Measurements from ENCODE around the gene PARN. TPM values are rescaled to one million over a fixed set of nuclear protein-coding genes. Genes with fewer than 3 reads are reported as not detected.

Gene PARN
- polyA plus RNA-seq, 1 donor from 2014 or later = 22.3 TPM

DNA sequence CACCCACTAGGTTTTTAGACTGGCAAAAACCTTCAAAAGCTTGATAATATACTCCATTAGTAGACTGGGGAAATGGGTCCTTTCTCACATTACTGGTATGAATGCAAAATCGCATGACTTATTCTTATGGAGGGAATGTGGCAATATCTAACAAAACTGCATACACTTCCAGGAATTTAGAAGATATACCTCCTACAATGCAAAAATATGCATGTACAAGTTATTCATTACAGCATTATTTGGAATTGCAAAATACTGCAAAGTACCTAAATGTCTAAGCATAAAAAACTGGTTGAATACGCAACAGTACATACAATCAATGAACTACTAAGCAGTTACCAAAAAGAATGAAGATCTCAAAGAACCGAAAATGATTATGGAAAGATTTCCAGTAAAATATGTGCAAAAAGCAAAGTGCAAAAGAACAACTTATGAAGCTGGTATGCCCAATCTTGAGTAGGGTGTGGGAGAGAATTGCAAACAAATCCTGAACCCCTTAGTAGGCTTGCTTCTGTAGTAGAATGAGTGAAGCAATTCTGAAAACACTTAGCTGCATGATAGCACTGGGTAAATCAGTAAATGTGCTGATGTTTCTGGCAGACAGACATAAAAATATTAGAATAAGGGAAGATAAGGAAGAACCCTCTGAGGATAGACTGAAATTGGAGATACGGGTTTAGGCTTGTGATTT, 180.1 kb downstream of the PARN start:
- H3K27me3 ChIP-seq (ENCODE audit: insufficient read depth, low read depth, low read length) = no peaks in the 10 kb centered on the region
- no peaks in the 10 kb centered on the region for H3K79me2 ChIP-seq (replicated peaks; ENCODE audit: insufficient read depth, low read length)
- no peaks in the 10 kb centered on the region for H3K9me3 ChIP-seq (ENCODE audit: low read length)
- H3F3A ChIP-seq (ENCODE audit: insufficient read depth, low read length, poor library complexity, severe bottlenecking) = no peaks in the 10 kb centered on the region
- no peaks in the 10 kb centered on the region for H3K9me2 ChIP-seq (ENCODE audit: insufficient read depth, low read length)
- no peak overlapping the region for H3K4me3 ChIP-seq (ENCODE audit: low read length)
- H3K27ac ChIP-seq (ENCODE audit: low read length) = no peak overlapping the region
- no peak overlapping the region for H2AFZ ChIP-seq (ENCODE audit: low read depth, low read length)
- H3K36me3 ChIP-seq (ENCODE audit: insufficient read depth, low read length) = no peaks in the 10 kb centered on the region
- no peak overlapping the region for H3K9ac ChIP-seq (ENCODE audit: low read length)
- no peak overlapping the region for H3K4me2 ChIP-seq (ENCODE audit: low read length)
- no peak for TF ChIP-seq EZH2 (IDR thresholded peaks at IDR 0.05; ENCODE audit: borderline replicate concordance, insufficient read depth, low read length, poor library complexity, severe bottlenecking)
- TF ChIP-seq, protein P1, sequence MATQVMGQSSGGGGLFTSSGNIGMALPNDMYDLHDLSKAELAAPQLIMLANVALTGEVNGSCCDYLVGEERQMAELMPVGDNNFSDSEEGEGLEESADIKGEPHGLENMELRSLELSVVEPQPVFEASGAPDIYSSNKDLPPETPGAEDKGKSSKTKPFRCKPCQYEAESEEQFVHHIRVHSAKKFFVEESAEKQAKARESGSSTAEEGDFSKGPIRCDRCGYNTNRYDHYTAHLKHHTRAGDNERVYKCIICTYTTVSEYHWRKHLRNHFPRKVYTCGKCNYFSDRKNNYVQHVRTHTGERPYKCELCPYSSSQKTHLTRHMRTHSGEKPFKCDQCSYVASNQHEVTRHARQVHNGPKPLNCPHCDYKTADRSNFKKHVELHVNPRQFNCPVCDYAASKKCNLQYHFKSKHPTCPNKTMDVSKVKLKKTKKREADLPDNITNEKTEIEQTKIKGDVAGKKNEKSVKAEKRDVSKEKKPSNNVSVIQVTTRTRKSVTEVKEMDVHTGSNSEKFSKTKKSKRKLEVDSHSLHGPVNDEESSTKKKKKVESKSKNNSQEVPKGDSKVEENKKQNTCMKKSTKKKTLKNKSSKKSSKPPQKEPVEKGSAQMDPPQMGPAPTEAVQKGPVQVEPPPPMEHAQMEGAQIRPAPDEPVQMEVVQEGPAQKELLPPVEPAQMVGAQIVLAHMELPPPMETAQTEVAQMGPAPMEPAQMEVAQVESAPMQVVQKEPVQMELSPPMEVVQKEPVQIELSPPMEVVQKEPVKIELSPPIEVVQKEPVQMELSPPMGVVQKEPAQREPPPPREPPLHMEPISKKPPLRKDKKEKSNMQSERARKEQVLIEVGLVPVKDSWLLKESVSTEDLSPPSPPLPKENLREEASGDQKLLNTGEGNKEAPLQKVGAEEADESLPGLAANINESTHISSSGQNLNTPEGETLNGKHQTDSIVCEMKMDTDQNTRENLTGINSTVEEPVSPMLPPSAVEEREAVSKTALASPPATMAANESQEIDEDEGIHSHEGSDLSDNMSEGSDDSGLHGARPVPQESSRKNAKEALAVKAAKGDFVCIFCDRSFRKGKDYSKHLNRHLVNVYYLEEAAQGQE (IDR thresholded peaks at IDR 0.05; ENCODE audit: borderline replicate concordance) = no peak
- TF ChIP-seq TAF1 (IDR thresholded peaks at IDR 0.05; ENCODE audit: low read depth) = no peak
- TF ChIP-seq MXI1 (conservative IDR thresholded peaks at IDR 0.05; ENCODE audit: poor library complexity, severe bottlenecking) = no peak
- no peak for TF ChIP-seq SMC3 (conservative IDR thresholded peaks at IDR 0.05; ENCODE audit: poor library complexity)
- no peak for TF ChIP-seq EP300 (conservative IDR thresholded peaks at IDR 0.05; ENCODE audit: poor library complexity, severe bottlenecking)
- TF ChIP-seq, protein P2, sequence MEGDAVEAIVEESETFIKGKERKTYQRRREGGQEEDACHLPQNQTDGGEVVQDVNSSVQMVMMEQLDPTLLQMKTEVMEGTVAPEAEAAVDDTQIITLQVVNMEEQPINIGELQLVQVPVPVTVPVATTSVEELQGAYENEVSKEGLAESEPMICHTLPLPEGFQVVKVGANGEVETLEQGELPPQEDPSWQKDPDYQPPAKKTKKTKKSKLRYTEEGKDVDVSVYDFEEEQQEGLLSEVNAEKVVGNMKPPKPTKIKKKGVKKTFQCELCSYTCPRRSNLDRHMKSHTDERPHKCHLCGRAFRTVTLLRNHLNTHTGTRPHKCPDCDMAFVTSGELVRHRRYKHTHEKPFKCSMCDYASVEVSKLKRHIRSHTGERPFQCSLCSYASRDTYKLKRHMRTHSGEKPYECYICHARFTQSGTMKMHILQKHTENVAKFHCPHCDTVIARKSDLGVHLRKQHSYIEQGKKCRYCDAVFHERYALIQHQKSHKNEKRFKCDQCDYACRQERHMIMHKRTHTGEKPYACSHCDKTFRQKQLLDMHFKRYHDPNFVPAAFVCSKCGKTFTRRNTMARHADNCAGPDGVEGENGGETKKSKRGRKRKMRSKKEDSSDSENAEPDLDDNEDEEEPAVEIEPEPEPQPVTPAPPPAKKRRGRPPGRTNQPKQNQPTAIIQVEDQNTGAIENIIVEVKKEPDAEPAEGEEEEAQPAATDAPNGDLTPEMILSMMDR (IDR thresholded peaks at IDR 0.05; ENCODE audit: poor library complexity, severe bottlenecking) = no peak
- TF ChIP-seq POLR2AphosphoS5 (IDR thresholded peaks at IDR 0.05) = no peak
- TF ChIP-seq RAD21 (conservative IDR thresholded peaks at IDR 0.05) = no peak
- no peaks in the 10 kb centered on the region for H4K20me1 ChIP-seq (ENCODE audit: insufficient read depth)

DNA sequence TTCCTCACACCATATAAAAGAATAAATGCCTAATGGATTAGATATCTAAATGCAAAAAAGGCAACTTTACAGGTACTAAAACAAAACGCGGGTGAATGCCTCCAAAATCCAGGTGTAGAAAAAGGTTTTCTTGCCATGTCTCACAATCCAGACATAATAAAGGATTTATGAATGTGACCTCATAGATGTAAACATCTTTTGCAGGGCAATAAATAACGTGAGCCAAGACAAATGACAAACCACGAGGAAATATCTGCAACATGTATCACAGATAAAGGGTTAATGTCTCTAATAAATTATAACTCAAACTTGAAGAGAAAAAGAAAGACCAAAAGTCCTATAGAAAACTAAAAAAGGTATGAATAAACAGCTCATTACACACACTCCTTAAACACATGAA, 180.7 kb downstream of the PARN start:
- Histone ChIP-seq H3K9me3 (ENCODE audit: low read length) (no peaks in the 10 kb centered on the region), H4K20me1 (ENCODE audit: insufficient read depth) (no peaks in the 10 kb centered on the region), H3K36me3 (ENCODE audit: insufficient read depth, low read length) (no peaks in the 10 kb centered on the region), H2AFZ (ENCODE audit: low read depth, low read length) (no peak overlapping the region), H3K27ac (ENCODE audit: low read length) (no peak overlapping the region), H3K27me3 (ENCODE audit: insufficient read depth, low read depth, low read length) (no peaks in the 10 kb centered on the region), H3K9ac (ENCODE audit: low read length) (no peak overlapping the region), H3K79me2 (replicated peaks; ENCODE audit: insufficient read depth, low read length) (no peaks in the 10 kb centered on the region), H3K4me3 (ENCODE audit: low read length) (no peak overlapping the region), H3F3A (ENCODE audit: insufficient read depth, low read length, poor library complexity, severe bottlenecking) (no peaks in the 10 kb centered on the region), H3K9me2 (ENCODE audit: insufficient read depth, low read length) (no peaks in the 10 kb centered on the region), H3K4me2 (ENCODE audit: low read length) (no peak overlapping the region)
- TF ChIP-seq, protein P1 (IDR thresholded peaks at IDR 0.05; ENCODE audit: borderline replicate concordance) = no peak
- TF ChIP-seq EP300 (conservative IDR thresholded peaks at IDR 0.05; ENCODE audit: poor library complexity, severe bottlenecking) (no peak), TAF1 (IDR thresholded peaks at IDR 0.05; ENCODE audit: low read depth) (no peak), MXI1 (conservative IDR thresholded peaks at IDR 0.05; ENCODE audit: poor library complexity, severe bottlenecking) (no peak), POLR2AphosphoS5 (IDR thresholded peaks at IDR 0.05) (no peak), RAD21 (conservative IDR thresholded peaks at IDR 0.05) (no peak), SMC3 (conservative IDR thresholded peaks at IDR 0.05; ENCODE audit: poor library complexity) (no peak)
- TF ChIP-seq, protein P2 (IDR thresholded peaks at IDR 0.05; ENCODE audit: poor library complexity, severe bottlenecking) = no peak

Data from neural cell (in vitro differentiated cells).